ENCODE measurements around the gene RHBDD2.
"Not testable (repeated sequence)": the region's sequence is repeated elsewhere in the genome, so short reads cannot be mapped to it uniquely, and the experiment has no call there.

RHBDD2 gene

DNA sequence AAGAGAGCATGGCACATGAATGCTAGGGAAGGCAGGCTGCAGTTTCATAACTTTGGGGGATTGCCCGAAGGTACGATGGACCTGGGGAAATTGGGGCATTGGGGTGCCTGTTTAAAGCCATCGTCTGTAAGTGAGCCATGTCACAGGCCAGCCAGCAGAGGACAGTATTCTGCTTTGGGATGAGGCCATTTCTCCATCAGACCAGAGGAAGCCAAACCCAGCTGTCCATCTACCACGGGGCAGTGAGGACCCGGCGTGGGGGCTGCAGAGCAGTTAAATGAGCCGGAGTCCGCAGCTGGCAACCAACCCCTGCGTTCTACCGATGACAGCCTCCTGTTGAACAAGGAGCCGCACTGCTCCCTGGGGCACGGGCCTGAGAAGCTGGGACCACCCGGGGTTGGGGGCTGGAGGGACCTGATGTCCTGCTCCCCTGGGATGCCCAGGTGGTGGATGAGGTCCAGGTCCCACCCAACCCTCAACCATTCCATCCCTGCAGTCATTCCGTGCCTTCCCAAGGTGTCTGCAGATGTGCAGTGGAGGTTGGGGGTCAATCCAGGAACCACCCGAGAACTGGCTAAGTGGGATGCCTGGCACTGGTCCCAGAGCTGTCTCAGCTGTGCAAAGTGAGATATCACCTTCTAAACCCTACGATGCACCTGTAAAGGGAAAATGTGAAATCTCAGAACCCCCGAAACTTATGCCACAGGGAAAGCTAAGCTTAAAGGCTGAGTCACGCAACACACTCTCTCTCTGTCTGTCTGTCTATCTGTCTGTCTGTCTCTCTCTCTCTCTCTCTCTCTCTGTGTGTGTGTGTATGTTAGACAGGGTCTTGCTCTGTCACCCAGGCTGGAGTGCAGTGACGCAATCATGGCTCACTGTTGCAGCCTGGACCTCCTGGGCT, 12.1 kb upstream of the RHBDD2 start:
- peak; percentile 21 for DNase-seq (ENCODE audit: extremely low read depth, low read depth)
- TF ChIP-seq, protein P1, sequence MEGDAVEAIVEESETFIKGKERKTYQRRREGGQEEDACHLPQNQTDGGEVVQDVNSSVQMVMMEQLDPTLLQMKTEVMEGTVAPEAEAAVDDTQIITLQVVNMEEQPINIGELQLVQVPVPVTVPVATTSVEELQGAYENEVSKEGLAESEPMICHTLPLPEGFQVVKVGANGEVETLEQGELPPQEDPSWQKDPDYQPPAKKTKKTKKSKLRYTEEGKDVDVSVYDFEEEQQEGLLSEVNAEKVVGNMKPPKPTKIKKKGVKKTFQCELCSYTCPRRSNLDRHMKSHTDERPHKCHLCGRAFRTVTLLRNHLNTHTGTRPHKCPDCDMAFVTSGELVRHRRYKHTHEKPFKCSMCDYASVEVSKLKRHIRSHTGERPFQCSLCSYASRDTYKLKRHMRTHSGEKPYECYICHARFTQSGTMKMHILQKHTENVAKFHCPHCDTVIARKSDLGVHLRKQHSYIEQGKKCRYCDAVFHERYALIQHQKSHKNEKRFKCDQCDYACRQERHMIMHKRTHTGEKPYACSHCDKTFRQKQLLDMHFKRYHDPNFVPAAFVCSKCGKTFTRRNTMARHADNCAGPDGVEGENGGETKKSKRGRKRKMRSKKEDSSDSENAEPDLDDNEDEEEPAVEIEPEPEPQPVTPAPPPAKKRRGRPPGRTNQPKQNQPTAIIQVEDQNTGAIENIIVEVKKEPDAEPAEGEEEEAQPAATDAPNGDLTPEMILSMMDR (IDR thresholded peaks at IDR 0.05; ENCODE audit: low read depth, low read length, missing control alignments), result peak; percentile 94
- H3K4me3 ChIP-seq (replicated peaks; ENCODE audit: low read depth, low read length), result no peak overlapping the region

DNA sequence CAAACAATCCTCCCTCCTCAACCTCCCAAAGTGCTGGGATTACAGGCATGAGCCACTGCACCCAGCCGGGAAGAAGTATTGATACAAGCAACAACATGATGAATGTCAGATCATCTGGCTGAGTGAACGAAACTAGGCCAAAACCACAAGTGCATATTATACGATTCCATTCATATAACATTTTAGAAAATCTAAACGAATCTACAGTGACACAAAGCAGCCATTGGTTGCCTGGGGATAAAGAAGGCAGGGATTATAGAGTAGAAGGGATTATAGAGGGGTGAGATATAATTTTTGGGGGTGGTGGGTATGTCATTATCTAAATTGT, 11.5 kb upstream of the RHBDD2 start:
- TF ChIP-seq, protein P1 (IDR thresholded peaks at IDR 0.05; ENCODE audit: low read depth, low read length, missing control alignments), result no peak
- no peak for DNase-seq (ENCODE audit: extremely low read depth, low read depth)
- H3K4me3 ChIP-seq (replicated peaks; ENCODE audit: low read depth, low read length), result no peak overlapping the region

DNA sequence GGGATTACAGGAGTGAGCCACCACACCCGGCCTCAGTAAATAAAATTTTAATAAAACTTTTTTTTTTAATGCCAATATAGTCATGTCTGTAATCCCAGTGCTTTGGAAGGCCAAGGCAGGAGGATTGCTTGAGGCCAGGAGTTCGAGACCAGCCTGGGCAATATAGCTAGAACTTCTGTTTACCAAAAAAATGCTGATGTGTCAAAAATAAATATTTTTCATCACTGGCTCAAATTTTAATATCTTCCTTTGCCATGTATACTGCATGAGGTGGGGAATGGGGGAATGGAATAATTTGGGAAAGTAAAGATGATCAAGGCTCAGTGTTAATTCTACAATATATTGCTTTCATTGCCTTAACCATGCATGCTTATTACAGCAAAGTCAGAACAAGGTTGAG, 10.7 kb upstream of the RHBDD2 start:
- H3K4me3 ChIP-seq (replicated peaks; ENCODE audit: low read depth, low read length), result no peak overlapping the region
- TF ChIP-seq, protein P1 (IDR thresholded peaks at IDR 0.05; ENCODE audit: low read depth, low read length, missing control alignments), result no peak
- DNase-seq (ENCODE audit: extremely low read depth, low read depth), result no peak

DNA sequence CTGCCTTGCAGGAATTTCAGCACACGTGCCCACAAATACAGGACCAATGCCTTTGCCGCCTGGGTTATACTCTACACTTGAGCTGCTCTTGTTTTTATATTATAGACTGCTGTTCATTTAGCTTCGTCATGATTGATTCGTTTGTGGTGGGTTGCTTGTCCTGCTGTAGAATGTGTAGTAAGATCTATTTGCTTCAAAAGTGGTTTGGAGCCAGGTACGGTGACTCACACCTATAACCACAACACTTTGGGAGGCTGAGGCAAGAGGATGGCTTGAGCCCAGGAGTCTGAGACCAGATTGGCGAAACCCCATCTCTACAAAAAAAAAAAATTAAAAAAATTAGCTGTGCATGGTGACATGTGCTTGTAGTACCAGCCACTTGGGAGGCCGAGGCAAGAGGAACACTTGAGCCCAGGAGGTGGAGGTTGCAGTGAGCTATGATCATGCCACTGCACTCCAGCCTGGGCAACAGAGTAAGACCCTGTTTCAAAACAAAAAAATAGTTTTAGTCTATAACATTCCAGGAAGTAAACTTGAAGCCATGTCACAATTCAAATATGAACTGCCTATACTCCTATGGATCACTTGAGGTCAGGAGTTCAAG, 9.0 kb upstream of the RHBDD2 start:
- H3K4me3 ChIP-seq (replicated peaks; ENCODE audit: low read depth, low read length), result no peak overlapping the region
- TF ChIP-seq, protein P1 (IDR thresholded peaks at IDR 0.05; ENCODE audit: low read depth, low read length, missing control alignments), result no peak
- DNase-seq (ENCODE audit: extremely low read depth, low read depth), result no peak

DNA sequence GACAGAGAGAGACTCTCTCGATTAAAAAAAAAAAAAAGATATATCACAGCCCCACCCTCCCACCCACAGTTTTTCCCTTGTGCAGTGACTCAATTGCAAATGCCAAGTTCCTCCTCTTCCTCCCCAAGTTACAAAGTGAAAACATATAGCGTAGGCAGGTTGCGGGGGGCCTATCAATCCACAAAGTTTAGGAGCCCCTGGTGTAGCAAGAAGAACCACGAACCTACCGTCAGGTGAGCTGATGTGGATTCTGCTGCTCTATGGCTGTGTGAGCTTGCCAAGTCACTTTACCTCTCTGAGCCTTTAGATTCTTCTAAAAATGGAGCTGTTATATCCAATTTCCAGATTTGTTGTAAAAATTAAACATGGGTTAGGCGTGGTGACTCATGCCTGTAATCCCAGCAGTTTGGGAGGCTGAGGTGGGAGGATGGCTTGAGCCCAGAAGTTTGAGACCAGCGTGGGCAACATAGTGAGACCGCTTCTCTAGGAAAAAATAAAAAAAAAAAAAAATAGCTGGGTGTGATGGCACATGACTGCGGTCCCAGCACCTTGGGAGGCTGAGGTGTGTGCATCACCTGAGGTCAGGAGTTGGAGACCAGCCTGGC, 8.2 kb upstream of the RHBDD2 start:
- DNase-seq (ENCODE audit: extremely low read depth, low read depth), result no peak
- TF ChIP-seq, protein P1 (IDR thresholded peaks at IDR 0.05; ENCODE audit: low read depth, low read length, missing control alignments), result no peak
- H3K4me3 ChIP-seq (replicated peaks; ENCODE audit: low read depth, low read length), result no peak overlapping the region

DNA sequence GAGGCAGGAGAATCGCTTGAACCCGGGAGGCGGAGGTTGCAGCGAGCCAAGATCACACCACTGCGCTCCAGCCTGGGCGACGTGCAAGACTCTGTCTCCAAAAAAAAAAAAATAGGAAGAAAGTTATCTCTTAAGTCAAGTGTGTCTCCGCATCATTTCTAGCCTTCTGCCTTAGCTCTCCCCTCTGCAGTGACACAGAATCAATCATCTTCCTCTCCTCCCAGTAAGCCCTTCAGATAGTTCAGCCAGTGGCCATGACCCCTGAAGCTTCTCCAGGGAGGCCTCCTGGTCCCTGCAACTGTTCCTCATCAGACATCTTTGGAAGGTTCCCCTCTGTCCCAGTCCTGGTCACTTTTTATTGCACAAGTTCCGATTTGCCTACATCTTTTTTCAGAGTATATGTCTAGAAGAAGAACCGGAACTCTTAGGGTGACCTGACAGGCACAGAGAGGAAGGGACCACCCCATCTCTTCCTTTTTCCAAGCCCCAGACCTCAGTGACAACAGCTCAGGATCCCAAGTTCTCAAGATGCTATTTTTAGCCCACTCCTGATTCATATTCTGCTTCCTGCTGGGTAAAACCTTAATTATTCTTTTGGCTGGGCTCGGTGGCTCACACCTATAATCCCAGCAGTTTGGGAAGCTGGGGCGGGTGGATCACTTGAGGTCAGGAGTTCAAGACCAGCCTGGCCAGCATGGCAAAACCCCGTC, 6.6 kb upstream of the RHBDD2 start:
- no peak overlapping the region for H3K4me3 ChIP-seq (replicated peaks; ENCODE audit: low read depth, low read length)
- no peak for DNase-seq (ENCODE audit: extremely low read depth, low read depth)
- TF ChIP-seq, protein P1 (IDR thresholded peaks at IDR 0.05; ENCODE audit: low read depth, low read length, missing control alignments), result no peak

DNA sequence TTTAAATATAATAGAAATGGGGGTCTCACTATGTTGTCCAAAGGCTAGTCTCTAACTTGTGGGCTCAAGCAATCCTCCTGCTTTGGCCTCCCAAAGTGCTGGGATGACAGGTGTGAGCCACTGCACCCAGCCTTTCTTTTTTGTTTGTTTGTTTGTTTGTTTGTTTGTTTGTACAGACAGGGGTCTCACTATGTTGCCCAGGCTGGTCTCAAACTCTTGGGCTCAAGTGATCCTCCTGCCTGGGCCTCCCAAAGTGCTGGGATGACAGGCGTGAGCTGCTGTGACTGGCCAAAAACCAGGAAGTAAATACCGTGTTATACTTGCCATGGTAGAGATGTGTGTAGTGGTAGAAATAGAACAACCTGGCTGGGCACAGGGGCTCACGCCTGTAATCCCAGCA, 4.7 kb upstream of the RHBDD2 start:
- not testable (repeated sequence) for H3K4me3 ChIP-seq (replicated peaks; ENCODE audit: low read depth, low read length); DNase-seq (ENCODE audit: extremely low read depth, low read depth)
